H1 (cell line): Measurements from ENCODE around the gene GABBR1. TPM values are rescaled to one million over a fixed set of nuclear protein-coding genes. Genes with fewer than 3 reads are reported as not detected.

ENCODE experiments used
- CHD1 ChIP-seq: IDR thresholded peaks from 2 replicates; pipeline ENCODE4 v1.6.1; 2012; ENCODE audit warnings: low read depth, low read length, improper control_type of control experiment
- POU5F1 ChIP-seq: IDR thresholded peaks from 2 replicates; pipeline ENCODE4 v1.6.1; 2011; ENCODE audit warnings: low read depth, mild to moderate bottlenecking, low read length, moderate library complexity
- RBBP5 ChIP-seq: IDR thresholded peaks from 2 replicates; pipeline ENCODE4 v1.7.1; 2012; ENCODE audit warnings: low read depth, mild to moderate bottlenecking, inconsistent platforms, low read length, moderate library complexity, borderline replicate concordance
- SP2 ChIP-seq: IDR thresholded peaks from 2 replicates; pipeline ENCODE4 v1.6.1; 2012; ENCODE audit warnings: mild to moderate bottlenecking, low read length, inconsistent platforms
- SP4 ChIP-seq: IDR thresholded peaks from 2 replicates; pipeline ENCODE4 v1.6.1; 2012; ENCODE audit warnings: low read length, inconsistent platforms
- SRF ChIP-seq: IDR thresholded peaks from 2 replicates; pipeline ENCODE4 v1.6.1; 2011; ENCODE audit warnings: mild to moderate bottlenecking, low read depth, low read length, moderate library complexity
- polyA plus RNA-seq, 7 experiments: library from polyadenylated mRNA; depleted of rRNA in 3 of 7; stranded (reverse) in 5 of 7; unstranded in 2 of 7; fragments of >200 nt in 5 of 7; fragments of 200-250 nt in 2 of 7; gene quantifications; 1 replicate in 5 of 7; 2 replicates in 1 of 7; 4 replicates in 1 of 7; pipeline versions ENCODE4 v1.2.1 to v1.2.3, GENCODE V29; 2011 to 2013; ENCODE audit warnings: missing spikeins in 2 of 7, mixed read lengths in 2 of 7
- total RNA-seq: library from RNA; stranded (reverse); fragmentation: NEBNext Ultra II Directional; extraction: Animal tissue kit (Norgen Biotek cat#: 25700); gene quantifications from 2 replicates; pipeline ENCODE4 v1.2.1, GENCODE V29; 2021

The GABBR1 gene
- total and polyA plus RNA-seq, 2 of the 8 experiments (the other 6 are each of a cell fraction or from before 2014, with no cell fraction given), result 75.9 to 78.3 TPM

DNA sequence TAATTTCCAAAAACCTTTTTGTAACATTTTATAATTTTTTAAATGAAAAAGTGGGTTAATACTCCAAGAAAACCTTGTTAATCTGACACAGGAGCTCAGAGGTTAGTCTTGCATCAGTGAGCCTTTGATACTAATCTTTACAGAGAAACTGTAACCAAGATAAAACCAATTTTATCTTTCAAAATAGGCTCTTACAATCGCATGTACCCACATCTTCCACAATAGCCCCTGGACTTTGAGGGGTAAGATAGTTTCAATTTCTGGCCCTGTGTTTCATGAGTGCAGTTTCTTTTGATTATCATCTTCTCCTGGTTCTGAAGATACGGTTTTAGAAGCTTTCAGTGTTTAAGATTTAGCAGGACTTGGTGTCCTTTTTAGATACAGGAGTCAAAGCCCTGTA lies 110.8 kb downstream of the GABBR1 start (continued):
- TF ChIP-seq RBBP5, result no peak
- no peak for TF ChIP-seq POU5F1
- TF ChIP-seq CHD1, result no peak
- no peak for TF ChIP-seq SP4
- TF ChIP-seq SP2, result no peak
- no peak for TF ChIP-seq SRF
